IPS-18c (cell line): Measurements from ENCODE around the gene CATSPERZ.
A peak's percentile ranks its signal among the peaks of the same experiment; 100 is the strongest.
"Not testable (repeated sequence)": the region's sequence is repeated elsewhere in the genome, so short reads cannot be mapped to it uniquely, and the experiment has no call there.

Source experiments
- H3K4me3 ChIP-seq: 2 replicates; pipeline ENCODE4 v1.7.0; 2013; ENCODE audit warnings: low read depth, mild to moderate bottlenecking, low read length, moderate library complexity; ENCODE audit not compliant: insufficient read depth
- H3K9me3 ChIP-seq: one replicate; pipeline ENCODE4 v1.6.1; 2013; ENCODE audit warnings: mild to moderate bottlenecking, low read length, moderate library complexity; ENCODE audit not compliant: control insufficient read depth, insufficient read depth

CATSPERZ gene

GRCh38 chr11:64323984-64324383, 23.8 kb downstream of the CATSPERZ start:
- H3K9me3 ChIP-seq, H3K4me3 ChIP-seq: not testable (repeated sequence)

- Histone ChIP-seq H3K9me3 (no peaks in the 10 kb centered on the region), H3K4me3 (no peak overlapping the region)
Observed at GRCh38 chr11:64324692-64325469, 24.7 kb downstream of the CATSPERZ start.

GRCh38 chr11:64327375-64327774, 27.2 kb downstream of the CATSPERZ start:
- no peak overlapping the region for H3K4me3 ChIP-seq
- H3K9me3 ChIP-seq, result no peaks in the 10 kb centered on the region

DNA sequence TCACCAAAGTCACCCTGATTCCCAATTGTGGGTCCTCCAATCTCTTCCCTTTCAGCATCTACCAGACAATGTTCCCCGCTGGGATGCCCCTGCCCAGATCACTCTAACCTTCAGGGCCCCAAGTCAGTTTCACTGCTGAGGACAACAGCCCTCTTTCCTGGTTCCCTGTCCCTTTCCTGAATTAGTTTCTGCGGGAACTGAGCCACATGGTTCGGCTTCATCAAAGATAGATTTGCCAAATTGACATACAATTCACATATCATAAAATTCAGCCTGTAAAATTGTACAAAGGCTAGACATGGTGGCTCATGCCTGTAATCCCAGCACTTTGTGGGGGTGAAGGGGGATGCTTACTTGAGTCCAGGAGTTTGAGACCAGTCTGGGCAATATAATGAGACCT, 27.8 kb downstream of the CATSPERZ start:
- H3K4me3 ChIP-seq, result no peak overlapping the region
- no peaks in the 10 kb centered on the region for H3K9me3 ChIP-seq

GRCh38 chr11:64330888-64331287, 30.7 kb downstream of the CATSPERZ start:
- Histone ChIP-seq H3K4me3 (no peak overlapping the region), H3K9me3 (no peaks in the 10 kb centered on the region)

- Histone ChIP-seq H3K4me3 (no peak overlapping the region), H3K9me3 (no peaks in the 10 kb centered on the region)
Observed at GRCh38 chr11:64331569-64332371, 31.6 kb downstream of the CATSPERZ start.

DNA sequence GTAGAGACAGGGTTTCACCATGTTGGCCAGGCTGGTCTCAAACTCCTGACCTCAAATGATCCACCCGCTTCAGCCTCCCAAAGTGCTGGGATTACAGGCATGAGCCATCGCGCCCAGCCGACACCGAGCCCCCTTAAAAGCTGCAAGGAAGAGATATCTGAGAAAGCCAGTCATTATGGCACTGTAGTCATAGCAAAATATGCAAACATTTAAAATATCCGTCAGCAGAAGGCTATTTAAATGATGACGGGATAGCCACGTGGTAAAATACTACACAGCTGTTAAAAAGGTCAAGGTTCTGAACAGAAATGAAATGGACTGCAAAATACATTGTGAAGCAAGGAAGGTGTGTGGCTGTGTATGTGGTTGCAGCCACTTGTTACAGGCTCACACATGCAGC, 33.4 kb downstream of the CATSPERZ start:
- Histone ChIP-seq H3K4me3 (no peak overlapping the region), H3K9me3 (no peaks in the 10 kb centered on the region)

- H3K4me3 ChIP-seq, result no peak overlapping the region
Observed at GRCh38 chr11:64334764-64335735, 34.9 kb downstream of the CATSPERZ start.

GRCh38 chr11:64337538-64338249, 37.5 kb downstream of the CATSPERZ start:
- Histone ChIP-seq H3K4me3 (no peak overlapping the region), H3K9me3 (no peaks in the 10 kb centered on the region)

More at GRCh38 chr11:64334764-64335735, 34.9 kb downstream of the CATSPERZ start:
- H3K9me3 ChIP-seq, result no peaks in the 10 kb centered on the region

- Histone ChIP-seq H3K4me3 (no peak overlapping the region), H3K9me3 (no peaks in the 10 kb centered on the region)
Observed at GRCh38 chr11:64338716-64339115, 38.6 kb downstream of the CATSPERZ start.

GRCh38 chr11:64339286-64339685, 39.1 kb downstream of the CATSPERZ start:
- H3K4me3 ChIP-seq, result no peak overlapping the region
- H3K9me3 ChIP-seq, result no peaks in the 10 kb centered on the region

DNA sequence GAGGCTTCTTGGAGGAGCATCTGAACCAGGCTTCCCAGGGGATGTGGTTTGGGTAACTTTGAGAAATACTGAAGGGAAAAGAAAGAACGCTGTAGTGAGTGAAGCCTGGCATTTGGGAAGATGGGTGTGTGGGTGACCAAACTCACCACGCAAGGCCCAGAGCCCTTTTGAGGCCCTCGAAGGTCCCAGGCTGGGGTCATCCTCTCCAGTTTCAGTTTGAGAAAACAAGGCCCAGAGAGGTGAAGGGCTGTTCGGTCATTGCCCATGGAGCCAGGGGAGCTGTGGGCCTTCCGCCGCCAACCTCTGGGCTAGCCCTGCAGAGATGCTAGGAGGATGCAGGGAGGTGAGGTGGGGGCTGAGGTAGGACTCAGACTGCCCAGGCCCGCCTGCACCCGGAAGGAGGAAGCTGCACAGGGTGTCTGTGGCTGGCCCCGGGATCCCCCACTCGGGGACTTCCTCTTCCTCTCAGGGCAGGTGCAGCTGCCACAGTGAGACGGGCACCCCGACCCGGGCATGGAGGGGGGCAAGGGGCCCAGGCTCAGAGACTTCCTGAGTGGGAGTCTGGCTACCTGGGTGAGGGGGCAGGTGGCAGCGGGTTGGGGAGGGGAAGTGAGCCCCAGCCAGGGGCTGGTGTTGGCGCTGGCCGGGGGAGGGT, 39.7 kb downstream of the CATSPERZ start, which contains the start of gene CCDC88B:
Gene CCDC88B, plus strand, starts transcription at position 451 of the 655 bp plus-strand sequence. Its CDS starts 63 bp downstream, at position 514.
- H3K9me3 ChIP-seq, result no peaks in the 10 kb centered on the region
- H3K4me3 ChIP-seq, result peak within 1 kb of the TSS; percentile 63

- Histone ChIP-seq H3K9me3 (no peaks in the 10 kb centered on the region), H3K4me3 (peak overlapping the region; percentile 63)
Observed at GRCh38 chr11:64340671-64341335, 40.6 kb downstream of the CATSPERZ start.

GRCh38 chr11:64341429-64341828, 41.3 kb downstream of the CATSPERZ start:
- Histone ChIP-seq H3K9me3 (no peaks in the 10 kb centered on the region), H3K4me3 (peak overlapping the region; percentile 63)

DNA sequence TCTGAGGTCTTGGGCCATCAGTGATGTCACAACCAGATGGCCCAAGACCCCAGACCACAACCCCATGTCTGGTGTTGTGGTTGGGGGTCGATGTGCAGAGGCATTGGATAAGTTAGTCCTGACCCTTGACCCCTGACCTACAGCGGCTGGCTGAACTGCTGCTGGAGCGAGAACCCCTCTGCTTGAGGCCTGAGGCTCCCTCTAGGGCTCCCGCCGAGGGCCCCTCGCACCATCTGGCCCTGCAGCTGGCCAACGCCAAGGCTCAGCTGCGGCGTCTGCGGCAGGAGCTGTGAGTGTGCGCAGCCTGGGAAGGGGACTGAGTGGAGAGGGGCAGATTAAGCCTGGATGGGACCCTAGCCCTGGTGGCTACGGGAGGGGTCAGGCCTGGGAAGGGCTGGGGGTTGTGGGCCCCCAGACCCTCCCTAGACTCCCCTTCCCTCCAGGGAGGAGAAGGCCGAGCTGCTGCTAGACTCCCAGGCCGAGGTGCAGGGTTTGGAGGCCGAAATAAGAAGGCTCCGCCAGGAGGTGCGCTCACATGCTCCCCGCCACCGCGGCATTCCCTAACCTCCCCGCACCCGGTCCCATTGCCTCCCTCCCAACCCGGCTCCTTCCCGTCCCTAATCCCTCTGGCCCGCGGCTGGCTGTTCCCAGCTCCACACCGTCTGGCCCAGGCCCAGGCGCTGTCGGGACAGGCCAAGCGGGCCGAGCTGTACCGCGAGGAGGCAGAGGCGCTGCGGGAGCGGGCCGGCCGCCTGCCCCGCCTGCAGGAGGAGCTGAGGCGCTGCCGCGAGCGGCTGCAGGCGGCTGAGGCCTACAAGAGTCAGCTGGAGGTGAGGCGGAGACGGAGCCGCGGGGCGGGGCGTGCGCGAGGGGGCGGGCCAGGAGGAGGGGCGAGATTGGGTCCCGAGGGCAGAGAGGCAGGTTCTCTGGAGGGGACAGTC, 42.0 kb downstream of the CATSPERZ start:
- peak overlapping the region; percentile 63; the same call in 1 of the 2 replicates for H3K4me3 ChIP-seq
- H3K9me3 ChIP-seq, result no peaks in the 10 kb centered on the region
